Glomerular visceral epithelial cell (primary cell): Measurements from ENCODE around the gene SPEM2.
"Not testable (repeated sequence)": the region's sequence is repeated elsewhere in the genome, so short reads cannot be mapped to it uniquely, and the experiment has no call there.

Experiments used
- DNase-seq: peaks from one replicate; pipeline ENCODE4 v3.0.0-alpha.2; 2016; ENCODE audit errors: extremely low spot score

The SPEM2 gene

DNA sequence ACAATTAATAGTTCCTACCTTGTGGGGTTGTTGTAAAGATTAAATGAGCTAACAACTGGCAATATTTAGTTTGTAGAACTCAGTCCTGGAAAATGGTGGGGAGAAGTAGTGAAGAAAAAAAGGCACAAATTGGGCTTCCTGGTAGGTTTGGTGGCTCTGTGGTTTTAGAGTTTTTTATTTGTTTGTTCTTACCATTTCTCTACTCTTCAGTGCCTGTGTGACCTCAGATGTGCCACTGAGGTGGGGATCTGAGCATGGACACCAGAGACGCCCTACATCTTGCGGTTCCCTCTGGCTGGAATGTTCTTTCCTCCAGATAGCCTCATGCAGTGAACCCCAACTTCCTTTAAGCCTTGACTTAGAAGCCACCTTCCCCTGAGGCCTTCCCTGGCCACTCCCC, 46.3 kb downstream of the SPEM2 start:
- DNase-seq = no peak

DNA sequence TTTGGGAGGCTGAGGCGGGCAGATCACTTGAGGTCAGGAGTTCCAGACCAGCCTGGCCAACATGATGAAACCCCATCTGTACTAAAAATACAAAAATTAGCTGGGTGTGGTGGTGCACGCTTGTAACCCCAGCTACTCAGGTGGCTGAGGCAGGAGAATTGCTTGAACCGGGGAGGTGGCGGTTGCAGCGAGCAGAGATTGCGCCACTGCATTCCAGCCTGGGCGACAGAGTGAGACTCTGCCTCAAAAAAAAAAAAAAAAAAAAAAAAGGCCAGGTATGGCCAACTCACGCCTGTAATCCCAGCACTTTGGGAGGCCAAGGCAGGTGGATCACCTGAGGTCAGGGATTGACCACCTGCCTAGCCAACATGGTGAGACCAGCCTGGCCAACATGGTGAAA, 49.4 kb downstream of the SPEM2 start:
- DNase-seq = not testable (repeated sequence)

DNA sequence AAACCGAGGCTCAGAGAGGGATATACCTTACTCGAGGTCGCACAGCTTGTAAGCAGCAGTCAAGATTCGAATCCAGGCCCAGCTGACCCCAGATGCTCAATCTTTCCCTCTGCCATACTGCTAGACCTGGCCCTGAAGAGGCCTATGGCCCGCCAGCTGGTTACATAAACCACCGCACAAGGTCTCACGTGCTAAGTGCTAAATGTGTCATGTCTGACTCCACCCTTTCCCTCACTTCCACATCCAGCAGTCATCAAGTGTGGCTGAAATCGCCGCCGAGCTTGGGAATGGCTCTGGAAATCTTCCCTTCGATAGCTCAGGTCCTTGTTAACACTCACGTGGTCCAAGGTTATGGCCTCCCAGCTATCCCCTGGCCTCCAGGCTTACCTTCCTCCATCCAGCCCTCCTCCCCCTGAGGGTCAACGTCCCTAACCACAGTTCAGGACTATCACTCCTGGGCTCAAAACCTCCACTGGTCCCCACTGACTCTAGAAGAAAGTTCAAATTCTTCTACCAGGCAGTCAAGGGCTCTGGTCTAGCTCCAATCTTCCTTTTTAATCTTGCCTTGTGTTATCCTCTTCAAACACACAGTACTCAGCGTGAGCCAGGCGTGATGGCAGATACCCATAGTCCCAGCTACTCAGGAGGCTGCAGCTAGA, 50.5 kb downstream of the SPEM2 start:
- DNase-seq = no peak

DNA sequence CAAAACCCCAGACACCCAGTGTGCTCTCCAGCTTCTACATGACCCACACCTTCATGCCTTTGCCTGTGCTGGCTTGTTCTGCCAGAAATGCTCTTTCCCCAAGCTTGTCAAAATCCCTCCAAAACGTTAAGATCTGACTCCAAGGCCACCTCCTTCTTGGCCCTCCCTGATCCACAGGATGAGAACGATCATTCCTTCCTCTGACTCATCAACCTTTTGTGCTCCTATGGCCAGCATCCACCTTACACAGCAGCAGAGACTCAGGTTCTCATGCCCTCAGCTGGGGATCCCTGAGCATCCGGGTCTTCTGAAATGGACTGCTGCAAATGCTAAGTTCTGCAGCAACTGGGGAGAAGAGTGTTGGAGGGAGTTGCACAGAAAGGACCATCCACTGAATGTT, 51.1 kb downstream of the SPEM2 start:
- peak; percentile 68 for DNase-seq

DNA sequence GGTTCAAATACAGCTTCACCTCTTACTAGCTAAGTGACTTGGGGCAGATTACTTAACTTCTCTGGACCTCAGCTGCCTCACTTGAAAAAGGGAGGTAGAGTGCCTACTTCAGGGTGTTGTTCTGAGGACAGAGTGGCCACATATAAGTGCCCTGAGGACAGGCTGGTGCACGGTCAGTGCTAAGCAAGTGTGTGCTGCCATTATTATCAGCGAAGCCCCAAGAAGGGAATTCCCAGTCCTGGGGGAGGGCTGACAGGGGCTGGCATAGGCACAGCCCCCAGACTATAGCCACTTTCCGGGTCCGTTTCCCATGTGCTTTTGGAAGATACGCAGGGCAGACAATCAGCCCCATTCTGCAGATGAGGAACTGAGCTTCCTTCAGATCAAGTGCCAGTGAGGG, 51.5 kb downstream of the SPEM2 start:
- no peak for DNase-seq
